Activated T-helper 2 cell treated with anti-CD3 and anti-CD28 coated beads, Interferon-gamma antibody, Interleukin-2, Interleukin-4, amounts not matched to agents 10 μg/mL and 5 μg/mL and 100 μg/mL, durations not matched to agents 14 hours and 24 hours and 36 hours (primary cell): ENCODE measurements around the gene ATM. TPM values are rescaled to one million over a fixed set of nuclear protein-coding genes. Genes with fewer than 3 reads are reported as not detected.

ENCODE experiments used
- DNase-seq: peaks from one replicate; pipeline ENCODE4 v3.0.0; 2021; ENCODE audit warnings: low spot score
- H3K27ac Mint-ChIP-seq: one replicate; pipeline ENCODE4 v1.8.0; 2021; ENCODE audit warnings: mixed read lengths
- H3K27me3 Mint-ChIP-seq: one replicate; pipeline ENCODE4 v1.8.0; 2021; ENCODE audit warnings: low read depth, mixed read lengths
- H3K36me3 Mint-ChIP-seq: one replicate; pipeline ENCODE4 v1.8.0; 2021; ENCODE audit warnings: low read depth, mixed read lengths
- H3K4me1 Mint-ChIP-seq: one replicate; pipeline ENCODE4 v1.8.0; 2021; ENCODE audit warnings: low read depth, mixed read lengths
- H3K4me3 Mint-ChIP-seq: one replicate; pipeline ENCODE4 v1.8.0; 2021; ENCODE audit warnings: low read depth, mild to moderate bottlenecking, moderate library complexity, mixed read lengths
- H3K9me3 Mint-ChIP-seq: one replicate; pipeline ENCODE4 v1.8.0; 2021; ENCODE audit warnings: mixed read lengths
- intact Hi-C: fragments of 100-400 bp; cut with micrococcal nuclease; formaldehyde crosslinking; loops from one replicate; pipeline ENCODE4 v1.15.1; 2023
- total RNA-seq: library from RNA; stranded (reverse); gene quantifications from 2 replicates; pipeline ENCODE4 v1.2.3, GENCODE V29; 2022

The ATM gene
- total RNA-seq, 1 donor from 2014 or later: 34.1 TPM

GRCh38 chr11:108206171-108206570 lies 16.7 kb upstream of the ATM start:
- Mint-ChIP-seq H3K4me3 (no peak overlapping the region), H3K36me3 (peaks cover 85% of the 10 kb centered on the region), H3K9me3 (peaks cover 50% of the 10 kb centered on the region), H3K4me1 (peaks cover 16% of the 10 kb centered on the region), H3K27me3 (no peaks in the 10 kb centered on the region), H3K27ac (no peak overlapping the region)
- DNase-seq: no peak
- intact Hi-C loops: no loop called here

GRCh38 chr11:108206969-108207682 lies 15.7 kb upstream of the ATM start:
- Mint-ChIP-seq H3K4me3 (no peak overlapping the region), H3K27me3 (no peaks in the 10 kb centered on the region), H3K4me1 (peaks cover 16% of the 10 kb centered on the region), H3K27ac (no peak overlapping the region), H3K36me3 (peaks cover 94% of the 10 kb centered on the region), H3K9me3 (peaks cover 50% of the 10 kb centered on the region)
- DNase-seq: no peak
- intact Hi-C loops: no loop called here

GRCh38 chr11:108207683-108208060 lies 15.2 kb upstream of the ATM start:
- no peak overlapping the region for H3K4me3 Mint-ChIP-seq
- no peak overlapping the region for H3K27ac Mint-ChIP-seq
- peaks cover 50% of the 10 kb centered on the region for H3K9me3 Mint-ChIP-seq
- intact Hi-C loops: no loop called here
- H3K36me3 Mint-ChIP-seq: peaks cover 99% of the 10 kb centered on the region
- no peaks in the 10 kb centered on the region for H3K27me3 Mint-ChIP-seq
- peaks cover 16% of the 10 kb centered on the region for H3K4me1 Mint-ChIP-seq
- no peak for DNase-seq

GRCh38 chr11:108210441-108210840 lies 12.4 kb upstream of the ATM start:
- Mint-ChIP-seq H3K27me3 (no peaks in the 10 kb centered on the region), H3K9me3 (peaks cover 34% of the 10 kb centered on the region), H3K4me1 (peaks cover 9% of the 10 kb centered on the region), H3K36me3 (peaks cover 93% of the 10 kb centered on the region), H3K27ac (no peak overlapping the region), H3K4me3 (no peak overlapping the region)
- no peak for DNase-seq
- intact Hi-C loops: no loop called here

- intact Hi-C loops: no loop called here
- H3K27ac Mint-ChIP-seq: no peak overlapping the region
- H3K4me1 Mint-ChIP-seq: peaks cover 34% of the 10 kb centered on the region
- peaks cover 78% of the 10 kb centered on the region for H3K36me3 Mint-ChIP-seq
- peaks cover 13% of the 10 kb centered on the region for H3K9me3 Mint-ChIP-seq
- H3K4me3 Mint-ChIP-seq: no peak overlapping the region
- DNase-seq: no peak
- no peaks in the 10 kb centered on the region for H3K27me3 Mint-ChIP-seq
Observed at GRCh38 chr11:108213784-108214183, 9.1 kb upstream of the ATM start.

- DNase-seq: no peak
- Mint-ChIP-seq H3K4me3 (no peak overlapping the region), H3K4me1 (peaks cover 48% of the 10 kb centered on the region), H3K27ac (no peak overlapping the region), H3K36me3 (peaks cover 62% of the 10 kb centered on the region), H3K9me3 (no peaks in the 10 kb centered on the region), H3K27me3 (no peaks in the 10 kb centered on the region)
- intact Hi-C loops: no loop called here
Observed at GRCh38 chr11:108216988-108217387, 5.9 kb upstream of the ATM start.

- peaks cover 53% of the 10 kb centered on the region for H3K36me3 Mint-ChIP-seq
- peak overlapping the region; percentile 41 for H3K27ac Mint-ChIP-seq
- H3K4me1 Mint-ChIP-seq: peaks cover 48% of the 10 kb centered on the region
- H3K4me3 Mint-ChIP-seq: peak overlapping the region; percentile 31
- H3K9me3 Mint-ChIP-seq: no peaks in the 10 kb centered on the region
- intact Hi-C loops: no loop called here
- H3K27me3 Mint-ChIP-seq: no peaks in the 10 kb centered on the region
- no peak for DNase-seq
Observed at GRCh38 chr11:108218455-108218854, 4.4 kb upstream of the ATM start.

GRCh38 chr11:108218912-108219783 lies 3.7 kb upstream of the ATM start:
- Mint-ChIP-seq H3K4me1 (peaks cover 48% of the 10 kb centered on the region), H3K36me3 (peaks cover 47% of the 10 kb centered on the region), H3K9me3 (no peaks in the 10 kb centered on the region), H3K27me3 (no peaks in the 10 kb centered on the region), H3K27ac (peak overlapping the region; percentile 56), H3K4me3 (peak overlapping the region; percentile 10)
- intact Hi-C loops: no loop called here
- no peak for DNase-seq

GRCh38 chr11:108220721-108221336 lies 2.0 kb upstream of the ATM start:
- Mint-ChIP-seq H3K27me3 (no peaks in the 10 kb centered on the region), H3K9me3 (no peaks in the 10 kb centered on the region), H3K4me3 (no peak overlapping the region), H3K27ac (peak overlapping the region; percentile 59), H3K4me1 (peaks cover 49% of the 10 kb centered on the region), H3K36me3 (peaks cover 36% of the 10 kb centered on the region)
- DNase-seq: no peak
- intact Hi-C loops: loop anchor here (5.0 kb wide), 1 partner anchor 214 kb away; the partner anchor contains the start of gene CUL5

GRCh38 chr11:108221371-108221770 lies 1.5 kb upstream of the ATM start:
- peaks cover 37% of the 10 kb centered on the region for H3K36me3 Mint-ChIP-seq
- DNase-seq: no peak
- H3K27ac Mint-ChIP-seq: no peak overlapping the region
- no peak overlapping the region for H3K4me3 Mint-ChIP-seq
- peaks cover 48% of the 10 kb centered on the region for H3K4me1 Mint-ChIP-seq
- H3K27me3 Mint-ChIP-seq: no peaks in the 10 kb centered on the region
- intact Hi-C loops: loop anchor here (5.0 kb wide), 1 partner anchor 214 kb away; the partner anchor contains the start of gene CUL5
- no peaks in the 10 kb centered on the region for H3K9me3 Mint-ChIP-seq

- H3K4me3 Mint-ChIP-seq: no peak overlapping the region
- DNase-seq: peak; percentile 18
- H3K36me3 Mint-ChIP-seq: peaks cover 34% of the 10 kb centered on the region
- peaks cover 48% of the 10 kb centered on the region for H3K4me1 Mint-ChIP-seq
- no peaks in the 10 kb centered on the region for H3K9me3 Mint-ChIP-seq
- no peaks in the 10 kb centered on the region for H3K27me3 Mint-ChIP-seq
- H3K27ac Mint-ChIP-seq: no peak overlapping the region
- intact Hi-C loops: loop anchor here (1.0 to 5.0 kb wide), 4 partner anchors 22 to 657 kb away; partner anchors contain the start of genes ALKBH8, C11orf65 and CUL5
Observed at GRCh38 chr11:108221911-108222573, 825 bp upstream of the ATM start.

- intact Hi-C loops: loop anchor here (1.0 to 5.0 kb wide), 5 partner anchors 216 to 510 kb away; partner anchors contain the start of gene CUL5
- peaks cover 39% of the 10 kb centered on the region for H3K36me3 Mint-ChIP-seq
- H3K9me3 Mint-ChIP-seq: no peaks in the 10 kb centered on the region
- peaks cover 43% of the 10 kb centered on the region for H3K4me1 Mint-ChIP-seq
- H3K27me3 Mint-ChIP-seq: no peaks in the 10 kb centered on the region
- no peak overlapping the region for H3K27ac Mint-ChIP-seq
- DNase-seq: peak; percentile 34
- H3K4me3 Mint-ChIP-seq: no peak overlapping the region
Observed at GRCh38 chr11:108223348-108224149, 682 bp downstream of the ATM start.
